ENCODE data around the gene CIBAR2.

GRCh38 chr16:85082173-85083050 is 29.9 kb downstream of the CIBAR2 start:
- TF ChIP-seq CTCF (conservative IDR thresholded peaks at IDR 0.05; ENCODE audit: low read length): no peak
- no peak for TF ChIP-seq EZH2phosphoT487 (IDR thresholded peaks at IDR 0.05; ENCODE audit: borderline replicate concordance, low read depth, low read length)

Data from OCI-LY7 (cell line).